Neural cell (in vitro differentiated cells): ENCODE measurements around the gene CTU1. TPM values are rescaled to one million over a fixed set of nuclear protein-coding genes. Genes with fewer than 3 reads are reported as not detected.

Source experiments
- H2AFZ ChIP-seq: fragments of 200-600, 300-800 bp; sonication (generic), shearing (Covaris generic); 2 replicates; pipeline ENCODE4 v1.6.0; 2014; ENCODE audit warnings: low read depth, mild to moderate bottlenecking, antibody characterized with exemption, low read length, moderate library complexity
- H3F3A ChIP-seq: fragments of 200-600 bp; shearing (Covaris generic); 2 replicates; pipeline ENCODE4 v1.6.1; 2016; ENCODE audit warnings: mild to moderate bottlenecking, moderate library complexity, mixed read lengths, antibody characterized with exemption, low read length; ENCODE audit not compliant: insufficient read depth, poor library complexity, severe bottlenecking
- H3K27ac ChIP-seq: fragments of 200-600, 300-800 bp; sonication (generic), shearing (Covaris generic); 2 replicates; pipeline ENCODE4 v1.5.1; 2014; ENCODE audit warnings: mild to moderate bottlenecking, low read length, moderate library complexity
- H3K27me3 ChIP-seq: fragments of 300-800, 200-600 bp; sonication (generic), shearing (Covaris generic); 2 replicates; pipeline ENCODE4 v1.6.0; 2014; ENCODE audit warnings: mild to moderate bottlenecking, low read depth, low read length, moderate library complexity; ENCODE audit not compliant: insufficient read depth
- H3K36me3 ChIP-seq: fragments of 300-800, 200-600 bp; sonication (generic), shearing (Covaris generic); 2 replicates; pipeline ENCODE4 v1.5.1; 2014; ENCODE audit warnings: mild to moderate bottlenecking, antibody characterized with exemption, low read length, moderate library complexity; ENCODE audit not compliant: insufficient read depth
- H3K4me2 ChIP-seq: fragments of 300-800, 200-600 bp; sonication (generic), shearing (Covaris generic); 2 replicates; pipeline ENCODE4 v1.6.0; 2014; ENCODE audit warnings: mild to moderate bottlenecking, low read length
- H3K4me3 ChIP-seq: fragments of 300-800, 200-600 bp; sonication (generic), shearing (Covaris generic); 2 replicates; pipeline ENCODE4 v1.5.1; 2014; ENCODE audit warnings: mild to moderate bottlenecking, low read length, moderate library complexity
- H3K79me2 ChIP-seq: fragments of 200-600 bp; shearing (Covaris generic); replicated peaks from 2 replicates; pipeline ENCODE4 v1.6.0; 2014; ENCODE audit warnings: mild to moderate bottlenecking, low read length, moderate library complexity; ENCODE audit not compliant: insufficient read depth
- H3K9ac ChIP-seq: fragments of 300-800, 200-600 bp; sonication (generic), shearing (Covaris generic); 2 replicates; pipeline ENCODE4 v1.6.1; 2016; ENCODE audit warnings: mild to moderate bottlenecking, low read length, mixed read lengths
- H3K9me2 ChIP-seq: fragments of 200-600 bp; shearing (Covaris generic); 2 replicates; pipeline ENCODE4 v1.6.1; 2016; ENCODE audit warnings: mild to moderate bottlenecking, low read length, mixed read lengths; ENCODE audit not compliant: insufficient read depth
- H3K9me3 ChIP-seq: fragments of 200-600, 300-800 bp; sonication (generic), shearing (Covaris generic); 2 replicates; pipeline ENCODE4 v1.6.1; 2016; ENCODE audit warnings: mild to moderate bottlenecking, mixed run types, low read length, moderate library complexity, mixed read lengths
- H4K20me1 ChIP-seq: fragments of 200-600 bp; shearing (Covaris generic); 2 replicates; pipeline ENCODE4 v1.6.1; 2016; ENCODE audit warnings: mild to moderate bottlenecking, mixed run types; ENCODE audit not compliant: insufficient read depth
- EP300 ChIP-seq: fragments of 450-650 bp; conservative IDR thresholded peaks from 2 replicates; pipeline ENCODE4 v1.6.1; 2014; ENCODE audit warnings: antibody characterized with exemption, mild to moderate bottlenecking, moderate library complexity; ENCODE audit not compliant: poor library complexity, severe bottlenecking
- EZH2 ChIP-seq: fragments of 200-600, 300-800 bp; shearing (Covaris generic), sonication (generic); IDR thresholded peaks from 2 replicates; pipeline ENCODE4 v1.6.1; 2014; ENCODE audit warnings: antibody characterized with exemption, low read length, borderline replicate concordance, mild to moderate bottlenecking; ENCODE audit not compliant: insufficient read depth, poor library complexity, severe bottlenecking
- MXI1 ChIP-seq: fragments of 450-650 bp; conservative IDR thresholded peaks from 2 replicates; pipeline ENCODE4 v1.6.1; 2014; ENCODE audit warnings: antibody characterized with exemption, mild to moderate bottlenecking; ENCODE audit not compliant: poor library complexity, severe bottlenecking
- POLR2AphosphoS5 ChIP-seq: IDR thresholded peaks from 2 replicates; pipeline ENCODE4 v1.6.1; 2012
- RAD21 ChIP-seq: fragments of 450-650 bp; conservative IDR thresholded peaks from 2 replicates; pipeline ENCODE4 v1.6.1; 2014; ENCODE audit warnings: antibody characterized with exemption, mild to moderate bottlenecking, moderate library complexity
- SMC3 ChIP-seq: fragments of 450-650 bp; conservative IDR thresholded peaks from 2 replicates; pipeline ENCODE4 v1.6.1; 2014; ENCODE audit warnings: antibody characterized with exemption, mild to moderate bottlenecking, moderate library complexity; ENCODE audit not compliant: poor library complexity
- TAF1 ChIP-seq: IDR thresholded peaks from 2 replicates; pipeline ENCODE4 v1.6.1; 2012; ENCODE audit warnings: low read depth
- polyA plus RNA-seq: library from polyadenylated mRNA; depleted of rRNA; stranded (reverse); fragments of >200 nt; gene quantifications from 2 replicates; pipeline ENCODE4 v1.2.3, GENCODE V29; 2014
- TF ChIP-seq, protein P1 (sequence below): fragments of 450-650 bp; IDR thresholded peaks from 2 replicates; pipeline ENCODE4 v1.5.1; 2014; ENCODE audit warnings: antibody characterized with exemption, mild to moderate bottlenecking, moderate library complexity; ENCODE audit not compliant: poor library complexity, severe bottlenecking
- TF ChIP-seq, protein P2 (sequence below): IDR thresholded peaks from 2 replicates; pipeline ENCODE4 v1.6.1; 2012; ENCODE audit warnings: borderline replicate concordance

Gene CTU1
- polyA plus RNA-seq, 1 donor from 2014 or later, result 12.6 TPM

DNA sequence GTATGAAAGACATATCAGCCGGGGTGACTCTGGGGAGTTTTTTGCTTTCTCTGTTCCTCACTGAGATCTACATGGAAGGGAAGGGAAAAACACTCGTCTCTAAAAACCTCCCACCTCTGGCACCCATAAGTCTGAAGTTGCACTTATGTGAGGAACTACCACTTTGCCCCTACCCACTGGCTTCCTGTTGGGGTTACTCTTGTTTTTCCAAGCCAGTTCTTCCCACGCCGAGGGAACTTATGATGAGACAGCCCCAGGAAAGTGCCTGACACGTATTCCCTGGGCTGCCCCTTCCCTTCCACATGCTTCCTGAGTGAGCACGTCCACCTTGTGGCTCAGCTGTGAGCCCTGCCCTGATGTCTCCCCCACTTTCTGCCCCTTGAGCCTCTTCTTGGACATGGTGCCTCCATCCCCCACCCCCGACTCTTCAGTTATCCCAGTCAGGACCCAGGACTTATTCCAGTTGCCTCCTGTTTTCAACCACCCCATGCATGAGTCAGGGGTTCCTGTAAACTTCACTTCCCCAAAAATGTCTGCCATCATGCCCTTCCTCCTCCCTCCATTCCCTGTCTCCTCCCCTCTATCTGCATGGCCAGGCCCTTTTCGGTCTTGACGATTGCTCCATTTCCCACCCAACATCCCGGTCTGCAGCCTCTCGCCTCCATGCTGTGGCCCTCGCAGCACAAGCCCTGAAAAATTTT lies 28.8 kb upstream of the CTU1 start:
- H3K4me2 ChIP-seq, result no peak overlapping the region
- no peaks in the 10 kb centered on the region for H3K9me2 ChIP-seq
- H3K4me3 ChIP-seq, result no peak overlapping the region
- no peak overlapping the region for H3K27ac ChIP-seq
- H3K9me3 ChIP-seq, result no peaks in the 10 kb centered on the region
- H3K36me3 ChIP-seq, result no peaks in the 10 kb centered on the region
- no peaks in the 10 kb centered on the region for H3F3A ChIP-seq
- TF ChIP-seq, protein P1, sequence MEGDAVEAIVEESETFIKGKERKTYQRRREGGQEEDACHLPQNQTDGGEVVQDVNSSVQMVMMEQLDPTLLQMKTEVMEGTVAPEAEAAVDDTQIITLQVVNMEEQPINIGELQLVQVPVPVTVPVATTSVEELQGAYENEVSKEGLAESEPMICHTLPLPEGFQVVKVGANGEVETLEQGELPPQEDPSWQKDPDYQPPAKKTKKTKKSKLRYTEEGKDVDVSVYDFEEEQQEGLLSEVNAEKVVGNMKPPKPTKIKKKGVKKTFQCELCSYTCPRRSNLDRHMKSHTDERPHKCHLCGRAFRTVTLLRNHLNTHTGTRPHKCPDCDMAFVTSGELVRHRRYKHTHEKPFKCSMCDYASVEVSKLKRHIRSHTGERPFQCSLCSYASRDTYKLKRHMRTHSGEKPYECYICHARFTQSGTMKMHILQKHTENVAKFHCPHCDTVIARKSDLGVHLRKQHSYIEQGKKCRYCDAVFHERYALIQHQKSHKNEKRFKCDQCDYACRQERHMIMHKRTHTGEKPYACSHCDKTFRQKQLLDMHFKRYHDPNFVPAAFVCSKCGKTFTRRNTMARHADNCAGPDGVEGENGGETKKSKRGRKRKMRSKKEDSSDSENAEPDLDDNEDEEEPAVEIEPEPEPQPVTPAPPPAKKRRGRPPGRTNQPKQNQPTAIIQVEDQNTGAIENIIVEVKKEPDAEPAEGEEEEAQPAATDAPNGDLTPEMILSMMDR, result no peak
- TF ChIP-seq MXI1, result no peak
- no peak for TF ChIP-seq EP300
- no peak for TF ChIP-seq RAD21
- TF ChIP-seq EZH2, result no peak
- TF ChIP-seq, protein P2, sequence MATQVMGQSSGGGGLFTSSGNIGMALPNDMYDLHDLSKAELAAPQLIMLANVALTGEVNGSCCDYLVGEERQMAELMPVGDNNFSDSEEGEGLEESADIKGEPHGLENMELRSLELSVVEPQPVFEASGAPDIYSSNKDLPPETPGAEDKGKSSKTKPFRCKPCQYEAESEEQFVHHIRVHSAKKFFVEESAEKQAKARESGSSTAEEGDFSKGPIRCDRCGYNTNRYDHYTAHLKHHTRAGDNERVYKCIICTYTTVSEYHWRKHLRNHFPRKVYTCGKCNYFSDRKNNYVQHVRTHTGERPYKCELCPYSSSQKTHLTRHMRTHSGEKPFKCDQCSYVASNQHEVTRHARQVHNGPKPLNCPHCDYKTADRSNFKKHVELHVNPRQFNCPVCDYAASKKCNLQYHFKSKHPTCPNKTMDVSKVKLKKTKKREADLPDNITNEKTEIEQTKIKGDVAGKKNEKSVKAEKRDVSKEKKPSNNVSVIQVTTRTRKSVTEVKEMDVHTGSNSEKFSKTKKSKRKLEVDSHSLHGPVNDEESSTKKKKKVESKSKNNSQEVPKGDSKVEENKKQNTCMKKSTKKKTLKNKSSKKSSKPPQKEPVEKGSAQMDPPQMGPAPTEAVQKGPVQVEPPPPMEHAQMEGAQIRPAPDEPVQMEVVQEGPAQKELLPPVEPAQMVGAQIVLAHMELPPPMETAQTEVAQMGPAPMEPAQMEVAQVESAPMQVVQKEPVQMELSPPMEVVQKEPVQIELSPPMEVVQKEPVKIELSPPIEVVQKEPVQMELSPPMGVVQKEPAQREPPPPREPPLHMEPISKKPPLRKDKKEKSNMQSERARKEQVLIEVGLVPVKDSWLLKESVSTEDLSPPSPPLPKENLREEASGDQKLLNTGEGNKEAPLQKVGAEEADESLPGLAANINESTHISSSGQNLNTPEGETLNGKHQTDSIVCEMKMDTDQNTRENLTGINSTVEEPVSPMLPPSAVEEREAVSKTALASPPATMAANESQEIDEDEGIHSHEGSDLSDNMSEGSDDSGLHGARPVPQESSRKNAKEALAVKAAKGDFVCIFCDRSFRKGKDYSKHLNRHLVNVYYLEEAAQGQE, result no peak
- no peaks in the 10 kb centered on the region for H3K79me2 ChIP-seq
- no peak overlapping the region for H2AFZ ChIP-seq
- no peaks in the 10 kb centered on the region for H4K20me1 ChIP-seq
- H3K27me3 ChIP-seq, result no peaks in the 10 kb centered on the region
- no peak overlapping the region for H3K9ac ChIP-seq

DNA sequence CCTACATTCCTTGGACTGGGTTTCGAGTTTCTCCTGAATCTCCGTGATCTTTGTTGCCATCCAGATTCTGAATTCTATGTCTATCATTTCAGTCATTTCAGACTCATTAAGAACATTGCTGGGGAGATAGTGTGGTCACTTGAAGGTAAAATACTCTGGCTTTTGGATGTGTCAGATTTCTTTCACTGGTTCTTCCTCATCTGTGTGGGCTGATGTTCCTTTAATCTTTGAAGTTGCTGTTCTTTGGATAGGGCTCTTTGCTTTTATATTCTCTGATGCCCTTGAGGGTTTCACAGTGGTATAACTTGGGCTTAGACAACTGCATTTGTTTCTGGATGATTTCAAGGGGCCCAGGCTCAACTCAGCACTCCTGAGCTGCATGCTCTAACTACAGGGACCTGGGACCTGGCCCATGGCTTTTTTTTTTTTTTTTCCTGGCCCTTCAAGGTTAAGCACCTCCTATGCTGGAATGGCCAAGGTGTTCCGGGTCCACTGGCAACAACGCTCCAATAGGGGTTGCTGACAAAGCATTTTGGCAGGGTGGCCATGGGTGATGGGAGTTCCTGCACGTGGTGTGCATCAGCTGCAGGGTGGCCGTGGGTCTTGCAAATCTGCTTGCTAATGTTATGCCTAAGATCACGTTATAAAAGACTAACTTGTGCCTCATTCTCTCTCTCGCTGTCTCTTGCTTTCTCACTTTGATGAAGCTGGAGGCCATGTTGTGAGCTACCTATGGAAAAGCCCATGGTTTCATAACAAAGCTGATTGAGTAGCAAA lies 28.0 kb upstream of the CTU1 start:
- Histone ChIP-seq H3K9me3 (no peaks in the 10 kb centered on the region), H3K79me2 (no peaks in the 10 kb centered on the region), H3K27me3 (no peaks in the 10 kb centered on the region), H3K9ac (no peak overlapping the region), H3K9me2 (no peaks in the 10 kb centered on the region), H4K20me1 (no peaks in the 10 kb centered on the region), H3K4me3 (no peak overlapping the region), H3K36me3 (no peaks in the 10 kb centered on the region), H2AFZ (no peak overlapping the region), H3K4me2 (no peak overlapping the region), H3K27ac (no peak overlapping the region), H3F3A (no peaks in the 10 kb centered on the region)
- TF ChIP-seq EZH2 (no peak), EP300 (no peak), POLR2AphosphoS5 (no peak), TAF1 (no peak), RAD21 (no peak), SMC3 (no peak)
- TF ChIP-seq, protein P1, result no peak
- TF ChIP-seq, protein P2, result no peak
